NCI-H345 treated with DMSO at 0.1 percent for 48 hours (cell line): ENCODE results near the gene CXXC4.

Experiments used
- DNase-seq: peaks from one replicate; lab custom pipeline; 2025; ENCODE audit not compliant: unreplicated experiment; lab: John Stamatoyannopoulos, UW

The CXXC4 gene

DNA sequence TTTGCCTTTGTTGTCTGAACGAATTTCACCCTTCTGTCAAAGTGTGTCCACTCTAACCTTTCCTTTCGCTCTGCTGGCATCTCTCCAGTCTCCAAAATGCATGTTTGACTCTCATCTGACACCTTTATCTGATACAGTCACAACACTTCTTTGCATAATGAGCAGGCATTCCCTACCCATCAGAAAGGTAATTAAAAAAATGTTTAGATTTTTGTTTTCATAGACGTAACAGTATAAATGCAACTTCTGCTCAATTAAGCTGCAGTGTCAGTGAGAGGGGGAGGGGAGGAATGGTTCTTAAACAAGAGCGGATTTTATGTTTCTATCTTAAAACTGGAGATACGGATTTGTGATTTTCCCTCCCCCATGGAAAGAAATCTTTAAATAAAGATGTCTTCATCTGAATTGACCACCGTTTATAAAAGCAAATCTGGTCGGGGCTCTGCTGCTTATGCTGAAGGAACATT, 70.2 kb downstream of the CXXC4 start:
- no peak for DNase-seq

- no peak for DNase-seq
Measured at GRCh38 chr4:104421566-104421965, 73.1 kb downstream of the CXXC4 start.

DNA sequence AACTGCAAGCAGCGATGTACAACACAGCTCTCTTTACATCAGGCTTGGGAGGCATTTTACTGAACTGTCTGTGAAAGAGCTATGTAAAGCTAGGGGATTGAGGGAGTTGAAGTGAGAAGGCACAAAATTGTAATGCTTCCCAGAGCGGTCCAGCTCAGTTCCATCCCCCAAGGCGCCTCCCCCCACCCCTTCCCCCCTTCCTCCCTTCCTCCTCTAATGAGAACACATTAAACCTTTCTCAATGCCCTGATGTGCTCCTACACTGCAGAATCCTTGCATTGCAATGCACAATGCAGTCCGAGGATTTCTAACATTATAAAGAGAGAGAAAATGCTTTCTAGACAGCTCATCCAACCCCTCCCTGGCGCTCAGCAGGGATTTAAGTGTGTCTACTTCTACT, 73.9 kb downstream of the CXXC4 start:
- no peak for DNase-seq
